LNCaP clone FGC (cell line): Measurements from ENCODE around the gene ANKFN1.

Experiments used
- DNase-seq: peaks from one replicate; pipeline ENCODE4 v3.0.0-alpha.2; 2011; ENCODE audit warnings: low read depth
- H3K4me3 ChIP-seq: 2 replicates; pipeline ENCODE4 v1.5.1; 2011; ENCODE audit warnings: mild to moderate bottlenecking, low read depth, low read length, control low read depth
- CTCF ChIP-seq: IDR thresholded peaks from 2 replicates; pipeline ENCODE4 v1.5.1; 2012; ENCODE audit warnings: mild to moderate bottlenecking; ENCODE audit not compliant: control insufficient read depth, insufficient read depth; ENCODE audit errors: extremely low read depth

The ANKFN1 gene

GRCh38 chr17:56457501-56457900, 304.2 kb downstream of the ANKFN1 start:
- H3K4me3 ChIP-seq = no peak overlapping the region
- no peak for TF ChIP-seq CTCF

GRCh38 chr17:56465886-56466285, 312.6 kb downstream of the ANKFN1 start:
- no peak for TF ChIP-seq CTCF
- H3K4me3 ChIP-seq = no peak overlapping the region
- no peak for DNase-seq

More at GRCh38 chr17:56457501-56457900, 304.2 kb downstream of the ANKFN1 start:
- DNase-seq = no peak

- no peak for DNase-seq
- H3K4me3 ChIP-seq = no peak overlapping the region
- TF ChIP-seq CTCF = no peak
Observed at GRCh38 chr17:56468840-56469239, 315.6 kb downstream of the ANKFN1 start.

- no peak overlapping the region for H3K4me3 ChIP-seq
- DNase-seq = no peak
- no peak for TF ChIP-seq CTCF
Observed at GRCh38 chr17:56471696-56472095, 318.4 kb downstream of the ANKFN1 start.

GRCh38 chr17:56475116-56475515, 321.8 kb downstream of the ANKFN1 start:
- no peak for DNase-seq
- H3K4me3 ChIP-seq = no peak overlapping the region
- no peak for TF ChIP-seq CTCF

GRCh38 chr17:56478836-56479447, 325.7 kb downstream of the ANKFN1 start:
- no peak overlapping the region for H3K4me3 ChIP-seq
- peak; percentile 10 for DNase-seq
- TF ChIP-seq CTCF = peak; percentile 69

- no peak for TF ChIP-seq CTCF
- DNase-seq = no peak
- H3K4me3 ChIP-seq = no peak overlapping the region
Observed at GRCh38 chr17:56480501-56480900, 327.2 kb downstream of the ANKFN1 start.
